Measurements from ENCODE around the gene BMPR1B. TPM values are rescaled to one million over a fixed set of nuclear protein-coding genes. Genes with fewer than 3 reads are reported as not detected.

BMPR1B gene
- total RNA-seq, 3 donors from 2014 or later = 0.36 to 3.3 (median 0.81) TPM

- DNase-seq = no peak
- intact Hi-C loops (cut with DNase I, micrococcal nuclease) = no loop called here
- no peak for TF ChIP-seq CTCF (IDR thresholded peaks at IDR 0.05)
- Histone ChIP-seq H3K4me1 (ENCODE audit: low read depth) (peaks cover 5% of the 10 kb centered on the region), H3K36me3 (ENCODE audit: low read depth) (no peaks in the 10 kb centered on the region), H3K4me3 (no peak overlapping the region), H3K9me3 (no peaks in the 10 kb centered on the region)
- no peak for ATAC-seq
Measured at GRCh38 chr4:95085124-95085833, 327.5 kb downstream of the BMPR1B start.

DNA sequence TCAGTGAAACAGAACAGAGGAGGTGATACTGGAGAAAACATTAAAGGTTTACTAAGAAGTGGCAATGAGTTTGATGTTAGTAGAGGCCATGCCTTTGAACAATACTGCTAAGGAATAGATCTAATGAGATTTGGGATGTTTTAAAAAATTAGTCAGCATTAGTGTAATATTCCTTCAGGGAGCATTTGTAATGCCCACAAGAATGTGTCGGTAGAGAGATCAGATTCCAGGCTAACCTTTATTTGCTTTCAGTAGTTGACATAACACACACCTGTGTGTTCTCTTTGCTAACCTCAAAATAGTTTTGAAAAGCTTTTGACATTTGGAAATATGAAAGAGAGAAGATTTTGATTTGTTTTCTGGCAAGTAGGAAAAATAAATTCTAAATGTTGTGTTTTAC lies 328.8 kb downstream of the BMPR1B start:
- Histone ChIP-seq H3K9me3 (no peaks in the 10 kb centered on the region), H3K4me3 (no peak overlapping the region), H3K4me1 (ENCODE audit: low read depth) (peaks cover 5% of the 10 kb centered on the region), H3K36me3 (ENCODE audit: low read depth) (no peaks in the 10 kb centered on the region)
- intact Hi-C loops (cut with DNase I, micrococcal nuclease) = no loop called here
- TF ChIP-seq CTCF (IDR thresholded peaks at IDR 0.05) = no peak
- no peak for DNase-seq
- no peak for ATAC-seq

DNA sequence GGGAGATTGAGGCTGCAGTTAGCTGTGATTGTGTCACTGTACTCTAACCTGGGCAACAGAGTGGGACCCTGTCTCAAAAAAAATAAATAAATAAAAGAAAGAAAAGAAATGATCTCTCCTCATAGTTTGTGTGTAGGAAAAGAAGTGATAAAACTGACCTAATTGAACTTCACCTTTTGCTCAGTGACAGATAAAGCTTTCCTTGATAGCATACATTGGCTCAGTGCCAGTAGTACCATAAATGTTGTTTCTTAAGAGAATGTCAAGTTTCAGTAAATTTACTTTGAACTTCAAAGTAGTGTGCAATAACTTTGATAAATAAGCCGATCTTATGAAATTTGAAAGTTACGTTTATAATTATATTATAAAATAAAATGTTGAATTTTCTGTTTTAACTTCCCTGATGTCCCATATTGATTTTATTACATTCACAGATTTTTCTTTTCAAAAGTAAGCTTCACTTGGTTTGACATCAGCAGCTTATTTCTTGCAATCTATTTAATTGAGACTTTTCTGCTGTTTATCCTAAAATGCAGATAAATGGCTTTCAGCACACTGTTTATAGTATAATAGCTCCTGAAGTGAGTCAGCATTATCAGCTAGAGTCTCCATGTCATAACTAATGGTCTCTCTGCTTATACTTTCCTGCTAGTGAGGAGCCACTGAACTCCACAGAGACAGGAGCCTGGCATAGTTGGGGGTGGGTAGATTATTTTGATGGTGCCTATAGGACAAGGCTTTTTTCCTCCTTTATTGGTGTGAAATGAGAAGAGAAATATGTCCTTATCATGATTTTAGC lies 330.1 kb downstream of the BMPR1B start:
- DNase-seq = no peak
- H3K36me3 ChIP-seq (ENCODE audit: low read depth) = no peaks in the 10 kb centered on the region
- intact Hi-C loops (cut with DNase I, micrococcal nuclease) = no loop called here

DNA sequence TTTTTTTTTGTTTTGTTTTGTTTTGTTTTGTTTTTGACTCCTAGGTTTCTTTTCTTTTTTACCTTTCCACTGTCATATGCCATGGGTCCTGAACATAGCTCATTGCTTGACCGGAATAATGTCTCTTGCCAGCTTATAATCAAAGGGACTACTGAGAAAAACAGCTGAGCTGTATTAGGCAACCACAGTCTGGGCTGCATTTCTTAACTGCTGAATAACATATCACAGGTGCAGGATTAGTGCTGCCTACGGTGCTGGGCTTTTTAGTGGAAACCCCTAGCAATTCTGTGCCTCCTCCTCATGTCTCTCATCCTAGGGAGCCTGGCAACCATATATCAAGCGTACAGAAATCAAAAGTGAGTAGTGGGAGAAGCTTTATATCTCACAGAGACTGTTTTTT lies 333.5 kb downstream of the BMPR1B start:
- TF ChIP-seq CTCF (IDR thresholded peaks at IDR 0.05) = no peak
- Histone ChIP-seq H3K4me1 (ENCODE audit: low read depth) (peaks cover 5% of the 10 kb centered on the region), H3K9me3 (no peaks in the 10 kb centered on the region), H3K4me3 (no peak overlapping the region), H3K36me3 (ENCODE audit: low read depth) (no peaks in the 10 kb centered on the region)
- intact Hi-C loops (cut with DNase I, micrococcal nuclease) = no loop called here
- no peak for DNase-seq
- no peak for ATAC-seq

More for the DNA sequence above, 330.1 kb downstream of the BMPR1B start:
- ATAC-seq = peak; percentile 41
- peaks cover 5% of the 10 kb centered on the region for H3K4me1 ChIP-seq (ENCODE audit: low read depth)
- TF ChIP-seq CTCF (IDR thresholded peaks at IDR 0.05) = no peak
- H3K9me3 ChIP-seq = no peaks in the 10 kb centered on the region
- H3K4me3 ChIP-seq = no peak overlapping the region

DNA sequence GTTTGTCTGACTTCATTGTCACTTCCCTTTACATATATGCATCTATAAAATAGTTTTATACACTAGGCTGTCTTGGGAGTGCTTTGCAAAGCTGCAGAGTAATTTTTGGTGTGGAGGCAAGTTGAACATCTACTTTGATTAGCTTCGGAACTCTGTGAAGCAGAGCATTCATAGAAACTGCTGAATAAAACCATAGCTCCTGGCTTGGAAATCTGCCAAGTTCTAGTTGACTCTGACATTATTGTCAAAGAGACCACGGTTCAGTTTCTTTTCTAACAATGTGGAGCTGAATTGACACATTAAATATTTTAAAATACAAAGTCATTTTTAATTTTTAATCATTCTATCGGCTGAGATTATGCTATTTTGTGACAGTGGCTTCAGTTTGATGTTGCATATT lies 335.0 kb downstream of the BMPR1B start:
- ATAC-seq (no peak), DNase-seq (no peak)
- H3K4me3 ChIP-seq = no peak overlapping the region
- H3K36me3 ChIP-seq (ENCODE audit: low read depth) = no peaks in the 10 kb centered on the region
- TF ChIP-seq CTCF (IDR thresholded peaks at IDR 0.05) = no peak
- peaks cover 4% of the 10 kb centered on the region for H3K4me1 ChIP-seq (ENCODE audit: low read depth)
- no peaks in the 10 kb centered on the region for H3K9me3 ChIP-seq
- intact Hi-C loops (cut with DNase I, micrococcal nuclease) = no loop called here
